ENCODE results near the gene TSHZ3. TPM values are rescaled to one million over a fixed set of nuclear protein-coding genes. Genes with fewer than 3 reads are reported as not detected.

The TSHZ3 gene
- total RNA-seq, 1 donor from 2014 or later = 6.1 TPM

DNA sequence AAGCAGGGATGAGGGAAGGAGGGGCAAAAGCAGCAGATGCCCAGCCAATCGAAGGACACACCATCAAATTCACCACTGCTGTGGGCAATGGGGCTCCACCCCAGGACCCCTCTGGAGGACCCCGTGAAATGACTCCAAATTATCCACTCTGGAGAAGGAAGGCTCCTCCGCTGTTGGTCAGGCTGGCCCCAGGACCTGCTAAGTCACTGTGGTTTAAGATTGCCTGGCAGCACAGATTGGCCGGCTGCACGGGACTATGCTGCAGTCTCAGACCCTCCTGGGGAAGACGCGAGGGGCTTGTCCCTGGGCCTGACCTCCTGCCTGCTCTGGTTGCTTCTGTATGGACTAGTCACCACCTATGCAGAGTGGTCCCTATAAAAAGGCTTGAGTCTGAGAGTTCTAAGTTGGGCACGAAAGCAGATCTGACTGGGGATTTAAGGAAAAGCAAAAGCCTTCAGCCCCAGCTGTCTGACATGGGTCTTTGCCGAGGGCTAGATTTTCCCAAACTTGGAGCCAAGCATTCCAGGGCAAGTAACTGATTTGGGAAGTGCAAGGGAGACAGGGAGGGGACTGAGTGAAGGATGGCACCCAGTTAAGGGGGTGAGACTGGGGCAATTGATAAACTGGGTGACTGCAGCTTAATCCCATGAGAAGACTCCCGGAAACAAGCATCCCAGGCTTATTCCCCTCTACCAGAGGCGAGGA lies 91.7 kb downstream of the TSHZ3 start:
- Histone ChIP-seq H3K4me3 (ENCODE audit: insufficient read depth, low read depth, low read length) (no peak overlapping the region), H3K27ac (ENCODE audit: low read depth, low read length) (no peak overlapping the region), H2AFZ (ENCODE audit: low read depth, low read length) (no peak overlapping the region), H3K79me2 (ENCODE audit: insufficient read depth, low read length) (no peaks in the 10 kb centered on the region), H3K4me2 (ENCODE audit: low read length) (no peak overlapping the region), H3K9me3 (ENCODE audit: insufficient read depth, low read depth, low read length) (no peaks in the 10 kb centered on the region), H3K36me3 (ENCODE audit: insufficient read depth, low read length) (no peaks in the 10 kb centered on the region), H3K27me3 (ENCODE audit: insufficient read depth, low read length) (no peaks in the 10 kb centered on the region), H3K9ac (ENCODE audit: low read length) (no peak overlapping the region), H3K4me1 (ENCODE audit: insufficient read depth, low read length) (no peaks in the 10 kb centered on the region), H4K20me1 (ENCODE audit: insufficient read depth, low read length) (no peaks in the 10 kb centered on the region)
- H3K4me1 Mint-ChIP-seq (ENCODE audit: low read depth, unreplicated experiment) = peaks cover 6% of the 10 kb centered on the region
- DNase-seq (ENCODE audit: low read depth) (no peak), FAIRE-seq (no peak)
- H3K36me3 Mint-ChIP-seq (ENCODE audit: low read depth, unreplicated experiment) = no peaks in the 10 kb centered on the region
- peaks cover 9% of the 10 kb centered on the region for H3K9me3 Mint-ChIP-seq (ENCODE audit: unreplicated experiment)
- H3K27ac Mint-ChIP-seq (ENCODE audit: unreplicated experiment) = no peak overlapping the region
- H3K27me3 Mint-ChIP-seq (ENCODE audit: low read depth, unreplicated experiment) = peaks cover 16% of the 10 kb centered on the region
- TF ChIP-seq, protein P1, sequence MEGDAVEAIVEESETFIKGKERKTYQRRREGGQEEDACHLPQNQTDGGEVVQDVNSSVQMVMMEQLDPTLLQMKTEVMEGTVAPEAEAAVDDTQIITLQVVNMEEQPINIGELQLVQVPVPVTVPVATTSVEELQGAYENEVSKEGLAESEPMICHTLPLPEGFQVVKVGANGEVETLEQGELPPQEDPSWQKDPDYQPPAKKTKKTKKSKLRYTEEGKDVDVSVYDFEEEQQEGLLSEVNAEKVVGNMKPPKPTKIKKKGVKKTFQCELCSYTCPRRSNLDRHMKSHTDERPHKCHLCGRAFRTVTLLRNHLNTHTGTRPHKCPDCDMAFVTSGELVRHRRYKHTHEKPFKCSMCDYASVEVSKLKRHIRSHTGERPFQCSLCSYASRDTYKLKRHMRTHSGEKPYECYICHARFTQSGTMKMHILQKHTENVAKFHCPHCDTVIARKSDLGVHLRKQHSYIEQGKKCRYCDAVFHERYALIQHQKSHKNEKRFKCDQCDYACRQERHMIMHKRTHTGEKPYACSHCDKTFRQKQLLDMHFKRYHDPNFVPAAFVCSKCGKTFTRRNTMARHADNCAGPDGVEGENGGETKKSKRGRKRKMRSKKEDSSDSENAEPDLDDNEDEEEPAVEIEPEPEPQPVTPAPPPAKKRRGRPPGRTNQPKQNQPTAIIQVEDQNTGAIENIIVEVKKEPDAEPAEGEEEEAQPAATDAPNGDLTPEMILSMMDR (IDR thresholded peaks at IDR 0.05; ENCODE audit: insufficient read depth, low read depth, low read length) = no peak
- TF ChIP-seq EZH2 (IDR thresholded peaks at IDR 0.05; ENCODE audit: insufficient read depth, low read length) = no peak
- no peak overlapping the region for H3K4me3 Mint-ChIP-seq (ENCODE audit: unreplicated experiment)

DNA sequence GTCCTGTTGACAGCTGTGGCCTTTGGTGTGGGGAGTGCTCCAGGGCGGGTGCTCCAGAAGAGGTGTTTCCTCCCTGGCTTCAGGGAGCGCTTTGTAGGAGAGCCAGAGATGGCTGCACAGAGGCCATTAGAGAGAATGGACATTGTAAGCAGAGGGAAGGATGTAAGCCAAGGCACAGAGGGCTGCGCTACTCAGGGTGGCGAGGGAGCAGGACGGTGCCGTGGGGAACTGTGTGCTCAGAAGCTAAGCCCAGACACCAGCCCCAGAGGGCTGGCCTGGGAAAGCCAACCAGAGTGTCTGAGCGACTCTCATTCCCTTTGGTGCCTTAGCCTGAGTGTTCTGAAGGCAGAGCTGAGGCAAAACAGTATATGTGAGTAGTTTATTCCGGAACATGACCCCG lies 92.2 kb downstream of the TSHZ3 start:
- Histone ChIP-seq H3K79me2 (ENCODE audit: insufficient read depth, low read length) (no peaks in the 10 kb centered on the region), H3K9me3 (ENCODE audit: insufficient read depth, low read depth, low read length) (no peaks in the 10 kb centered on the region), H2AFZ (ENCODE audit: low read depth, low read length) (no peak overlapping the region), H3K4me2 (ENCODE audit: low read length) (no peak overlapping the region), H3K27ac (ENCODE audit: low read depth, low read length) (no peak overlapping the region), H3K36me3 (ENCODE audit: insufficient read depth, low read length) (no peaks in the 10 kb centered on the region), H3K27me3 (ENCODE audit: insufficient read depth, low read length) (no peaks in the 10 kb centered on the region), H3K9ac (ENCODE audit: low read length) (no peak overlapping the region), H3K4me1 (ENCODE audit: insufficient read depth, low read length) (no peaks in the 10 kb centered on the region), H4K20me1 (ENCODE audit: insufficient read depth, low read length) (no peaks in the 10 kb centered on the region), H3K4me3 (ENCODE audit: insufficient read depth, low read depth, low read length) (no peak overlapping the region)
- DNase-seq (ENCODE audit: low read depth) = no peak
- peak overlapping the region; percentile 50 for H3K27ac Mint-ChIP-seq (ENCODE audit: unreplicated experiment)
- H3K4me1 Mint-ChIP-seq (ENCODE audit: low read depth, unreplicated experiment) = peaks cover 6% of the 10 kb centered on the region
- H3K36me3 Mint-ChIP-seq (ENCODE audit: low read depth, unreplicated experiment) = no peaks in the 10 kb centered on the region
- H3K27me3 Mint-ChIP-seq (ENCODE audit: low read depth, unreplicated experiment) = peaks cover 20% of the 10 kb centered on the region
- FAIRE-seq = no peak
- no peak for TF ChIP-seq EZH2 (IDR thresholded peaks at IDR 0.05; ENCODE audit: insufficient read depth, low read length)
- TF ChIP-seq, protein P1 (IDR thresholded peaks at IDR 0.05; ENCODE audit: insufficient read depth, low read depth, low read length) = no peak
- no peak overlapping the region for H3K4me3 Mint-ChIP-seq (ENCODE audit: unreplicated experiment)
- peaks cover 9% of the 10 kb centered on the region for H3K9me3 Mint-ChIP-seq (ENCODE audit: unreplicated experiment)

DNA sequence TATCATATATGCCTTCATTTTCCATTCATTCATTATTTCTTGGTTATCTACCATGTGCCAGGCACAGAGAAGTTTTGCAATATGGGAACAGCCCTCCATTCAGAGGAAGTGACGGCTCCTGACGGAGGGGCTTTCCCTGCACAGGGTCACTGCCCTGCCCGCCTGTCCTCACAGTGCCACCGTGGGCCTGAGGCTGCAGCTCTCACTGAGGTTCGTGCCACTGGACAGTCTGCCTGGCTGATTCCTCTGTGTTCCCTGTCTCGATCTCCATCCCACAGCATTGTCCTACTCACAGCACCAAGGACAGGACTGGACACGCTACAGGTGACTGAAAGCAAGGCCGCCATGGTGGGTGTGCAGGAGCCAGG lies 92.7 kb downstream of the TSHZ3 start:
- no peaks in the 10 kb centered on the region for H3K4me1 ChIP-seq (ENCODE audit: insufficient read depth, low read length)
- no peak overlapping the region for H3K27ac Mint-ChIP-seq (ENCODE audit: unreplicated experiment)
- no peak overlapping the region for H3K4me3 ChIP-seq (ENCODE audit: insufficient read depth, low read depth, low read length)
- no peaks in the 10 kb centered on the region for H3K36me3 ChIP-seq (ENCODE audit: insufficient read depth, low read length)
- TF ChIP-seq, protein P1 (IDR thresholded peaks at IDR 0.05; ENCODE audit: insufficient read depth, low read depth, low read length) = no peak
- TF ChIP-seq EZH2 (IDR thresholded peaks at IDR 0.05; ENCODE audit: insufficient read depth, low read length) = no peak
- no peaks in the 10 kb centered on the region for H3K36me3 Mint-ChIP-seq (ENCODE audit: low read depth, unreplicated experiment)
- H3K27ac ChIP-seq (ENCODE audit: low read depth, low read length) = no peak overlapping the region
- H3K9ac ChIP-seq (ENCODE audit: low read length) = no peak overlapping the region
- FAIRE-seq (no peak), DNase-seq (ENCODE audit: low read depth) (no peak)
- no peaks in the 10 kb centered on the region for H3K79me2 ChIP-seq (ENCODE audit: insufficient read depth, low read length)
- peaks cover 21% of the 10 kb centered on the region for H3K27me3 Mint-ChIP-seq (ENCODE audit: low read depth, unreplicated experiment)
- peaks cover 6% of the 10 kb centered on the region for H3K4me1 Mint-ChIP-seq (ENCODE audit: low read depth, unreplicated experiment)
- no peak overlapping the region for H3K4me2 ChIP-seq (ENCODE audit: low read length)
- no peaks in the 10 kb centered on the region for H3K27me3 ChIP-seq (ENCODE audit: insufficient read depth, low read length)
- no peaks in the 10 kb centered on the region for H3K9me3 ChIP-seq (ENCODE audit: insufficient read depth, low read depth, low read length)
- no peaks in the 10 kb centered on the region for H4K20me1 ChIP-seq (ENCODE audit: insufficient read depth, low read length)
- no peak overlapping the region for H2AFZ ChIP-seq (ENCODE audit: low read depth, low read length)
- H3K9me3 Mint-ChIP-seq (ENCODE audit: unreplicated experiment) = peaks cover 9% of the 10 kb centered on the region
- H3K4me3 Mint-ChIP-seq (ENCODE audit: unreplicated experiment) = no peak overlapping the region

All from astrocyte (in vitro differentiated cells and primary cell).